Memory B cell (primary cell): Measurements from ENCODE around the gene SEC61A2.

Experiments
- ATAC-seq: fragments of 150-1000 bp; cut with Tn5 transposase; 2 replicates; pipeline ENCODE4 v1.10.0; 2021; ENCODE audit warnings: low read depth, mild to moderate bottlenecking, moderate library complexity
- DNase-seq, 2 donors: peaks; one replicate each; pipeline ENCODE4 v3.0.0; 2022; ENCODE audit warnings: low spot score in 2 of 2
- H3K27ac Mint-ChIP-seq: one replicate; pipeline ENCODE4 v1.8.0; 2022; ENCODE audit warnings: mild to moderate bottlenecking, moderate library complexity, mixed read lengths
- H3K27me3 Mint-ChIP-seq: one replicate; pipeline ENCODE4 v1.8.0; 2022; ENCODE audit warnings: mixed read lengths
- H3K36me3 Mint-ChIP-seq: one replicate; pipeline ENCODE4 v1.8.0; 2022; ENCODE audit warnings: mild to moderate bottlenecking, mixed read lengths
- H3K4me1 Mint-ChIP-seq: one replicate; pipeline ENCODE4 v1.8.0; 2022; ENCODE audit warnings: mixed read lengths
- H3K4me3 Mint-ChIP-seq: one replicate; pipeline ENCODE4 v1.8.0; 2022; ENCODE audit warnings: mild to moderate bottlenecking, moderate library complexity, mixed read lengths
- H3K9me3 Mint-ChIP-seq: one replicate; pipeline ENCODE4 v1.8.0; 2022; ENCODE audit warnings: mixed read lengths

SEC61A2 gene

DNA sequence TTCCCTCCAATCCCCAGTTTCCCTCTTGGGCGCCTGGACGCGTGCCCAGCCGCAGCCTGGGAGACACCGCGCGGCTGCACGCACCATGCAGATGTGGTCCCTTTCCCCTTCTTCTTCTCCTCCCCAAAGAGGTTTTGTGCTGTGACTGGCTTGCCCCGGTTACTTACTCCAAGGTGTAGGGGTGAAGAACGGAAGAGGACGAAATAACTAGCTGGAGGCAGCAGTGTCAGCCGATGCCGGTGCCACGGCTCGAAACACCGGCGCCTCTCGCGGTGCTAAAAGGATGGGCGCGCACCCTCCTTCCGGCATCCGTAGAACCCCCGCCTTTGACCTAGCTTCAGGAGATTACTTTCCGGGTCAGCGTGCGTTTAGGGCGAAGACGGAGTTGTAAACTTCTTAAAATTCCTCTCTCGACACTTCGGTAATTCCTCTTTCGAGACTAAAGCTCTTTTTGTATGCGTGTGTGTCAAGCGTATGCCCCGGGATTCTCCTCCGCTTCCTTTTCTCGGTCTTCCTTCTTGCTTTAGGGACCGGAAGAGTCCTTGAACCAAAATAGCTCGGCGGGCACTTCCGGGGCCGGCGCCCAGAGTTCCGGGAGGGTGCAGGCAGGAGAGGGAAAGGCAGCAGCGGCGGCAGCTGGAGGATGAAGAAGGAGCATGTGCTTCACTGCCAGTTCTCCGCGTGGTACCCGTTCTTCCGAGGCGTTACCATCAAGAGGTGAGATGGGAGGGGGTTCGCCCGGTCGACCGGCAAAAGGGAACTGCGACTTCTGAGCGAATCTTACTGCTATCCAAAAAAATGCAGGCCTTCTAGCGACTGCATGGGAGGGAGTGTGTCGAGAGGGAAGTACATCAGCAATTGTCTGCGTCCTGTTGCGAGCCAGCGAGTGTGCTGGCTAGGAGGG lies 66.4 kb downstream of the SEC61A2 start, which contains the start of the genes CDC123 and NUDT5:
Gene CDC123, plus strand, starts transcription at position 586 of the 904 bp plus-strand sequence. Its CDS starts 58 bp downstream, at position 644.
Gene NUDT5, minus strand, starts transcription at position 289 of the 904 bp plus-strand sequence. CDS start 9,600 bp downstream, outside the sequence.
- H3K4me3 Mint-ChIP-seq = peak within 1 kb of the TSS; percentile 94
- ATAC-seq (peak; percentile 89), DNase-seq (peak; percentile 71 to 80)
- H3K27ac Mint-ChIP-seq = peak within 1 kb of the TSS; percentile 97
- H3K27me3 Mint-ChIP-seq = no peaks in the 10 kb centered on the region
- no peaks in the 10 kb centered on the region for H3K9me3 Mint-ChIP-seq
- peaks cover 11% of the 10 kb centered on the region for H3K36me3 Mint-ChIP-seq
- H3K4me1 Mint-ChIP-seq = peaks cover 28% of the 10 kb centered on the region

- Mint-ChIP-seq H3K4me3 (peak overlapping the region; percentile 94), H3K27ac (peak overlapping the region; percentile 97), H3K9me3 (no peaks in the 10 kb centered on the region), H3K27me3 (no peaks in the 10 kb centered on the region), H3K4me1 (peaks cover 34% of the 10 kb centered on the region), H3K36me3 (peaks cover 19% of the 10 kb centered on the region)
- ATAC-seq (no peak), DNase-seq (no peak)
Measured at GRCh38 chr10:12196531-12197211, 67.2 kb downstream of the SEC61A2 start.

- Mint-ChIP-seq H3K9me3 (no peaks in the 10 kb centered on the region), H3K4me1 (peaks cover 31% of the 10 kb centered on the region), H3K4me3 (peak overlapping the region; percentile 4), H3K27ac (no peak overlapping the region), H3K27me3 (no peaks in the 10 kb centered on the region), H3K36me3 (peaks cover 15% of the 10 kb centered on the region)
- ATAC-seq (no peak), DNase-seq (no peak)
Measured at GRCh38 chr10:12198156-12198555, 68.7 kb downstream of the SEC61A2 start.

DNA sequence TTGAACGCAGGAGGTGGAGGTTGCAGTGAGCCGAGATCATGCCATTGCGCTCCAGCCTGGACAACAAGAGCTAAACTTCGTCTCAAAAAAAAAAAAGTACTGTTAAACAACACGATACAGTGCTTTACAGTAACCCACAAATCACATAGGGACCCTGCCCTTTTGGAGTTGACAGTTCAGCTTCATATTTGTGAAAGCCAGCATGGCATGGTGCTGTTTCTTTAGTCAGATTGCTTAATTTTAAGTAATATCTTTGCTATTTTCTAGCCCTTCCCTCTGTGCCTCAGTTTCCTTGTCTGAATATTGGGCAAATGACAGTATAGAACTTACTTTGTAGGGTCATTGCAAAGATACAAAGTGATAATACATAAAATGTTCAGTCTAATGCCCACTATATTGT lies 71.4 kb downstream of the SEC61A2 start:
- Mint-ChIP-seq H3K9me3 (peaks cover 2% of the 10 kb centered on the region), H3K4me1 (peaks cover 32% of the 10 kb centered on the region), H3K36me3 (peaks cover 23% of the 10 kb centered on the region)

DNA sequence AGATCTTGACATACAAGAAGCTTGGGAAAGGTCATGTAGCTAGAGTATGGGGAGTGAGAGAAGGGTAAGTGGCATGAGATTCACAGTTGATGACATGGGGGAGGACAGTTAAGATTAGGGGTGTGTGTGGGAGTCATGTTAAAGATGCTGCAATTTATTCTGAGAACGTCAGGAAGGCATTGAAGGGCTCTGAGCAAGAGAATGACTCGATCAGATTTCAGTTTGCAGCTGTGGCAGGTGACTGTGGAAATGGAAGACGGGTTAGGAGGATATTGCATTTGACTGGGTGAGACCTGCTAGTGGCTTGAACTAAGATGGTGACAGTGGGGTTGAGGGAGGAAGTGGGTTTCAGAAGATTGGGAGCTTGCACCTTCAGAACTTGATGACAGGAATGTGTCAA lies 72.1 kb downstream of the SEC61A2 start:
- ATAC-seq (no peak), DNase-seq (no peak)
- Mint-ChIP-seq H3K4me3 (no peak overlapping the region), H3K36me3 (peaks cover 25% of the 10 kb centered on the region), H3K4me1 (peaks cover 26% of the 10 kb centered on the region), H3K9me3 (peaks cover 2% of the 10 kb centered on the region), H3K27me3 (no peaks in the 10 kb centered on the region), H3K27ac (peak overlapping the region; percentile 73)

More for the DNA sequence above, 71.4 kb downstream of the SEC61A2 start:
- DNase-seq = no peak
- no peak overlapping the region for H3K4me3 Mint-ChIP-seq
- no peak for ATAC-seq
- H3K27ac Mint-ChIP-seq = peak overlapping the region; percentile 73
- H3K27me3 Mint-ChIP-seq = no peaks in the 10 kb centered on the region

DNA sequence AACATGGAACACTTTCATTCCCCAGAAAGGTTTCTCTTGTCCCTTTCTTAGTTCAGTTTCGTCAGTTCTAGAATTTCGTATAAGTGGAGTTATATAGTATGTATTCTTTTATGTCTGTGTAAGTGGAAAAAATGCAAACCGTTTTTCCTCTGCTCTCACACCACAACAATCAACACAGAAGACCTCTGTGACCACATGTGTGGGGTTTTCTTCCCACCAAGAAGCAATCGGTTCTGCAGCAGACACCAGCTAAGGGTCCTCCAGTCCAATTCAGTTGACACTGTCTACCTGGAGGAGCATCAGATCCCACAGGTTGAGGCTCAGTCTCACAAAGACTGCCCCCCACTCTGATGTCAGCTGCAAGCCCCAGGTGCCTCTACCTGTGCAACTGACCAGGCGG lies 72.7 kb downstream of the SEC61A2 start:
- H3K27ac Mint-ChIP-seq = no peak overlapping the region
- peaks cover 29% of the 10 kb centered on the region for H3K36me3 Mint-ChIP-seq
- ATAC-seq = no peak

GRCh38 chr10:12205082-12205481 lies 75.6 kb downstream of the SEC61A2 start:
- H3K36me3 Mint-ChIP-seq = peaks cover 42% of the 10 kb centered on the region
- no peaks in the 10 kb centered on the region for H3K27me3 Mint-ChIP-seq
- peaks cover 27% of the 10 kb centered on the region for H3K4me1 Mint-ChIP-seq
- no peak overlapping the region for H3K4me3 Mint-ChIP-seq
- peak overlapping the region; percentile 66 for H3K27ac Mint-ChIP-seq
- DNase-seq (no peak), ATAC-seq (no peak)
- peaks cover 2% of the 10 kb centered on the region for H3K9me3 Mint-ChIP-seq

More for the DNA sequence above, 72.7 kb downstream of the SEC61A2 start:
- Mint-ChIP-seq H3K4me3 (no peak overlapping the region), H3K4me1 (peaks cover 24% of the 10 kb centered on the region), H3K9me3 (peaks cover 2% of the 10 kb centered on the region), H3K27me3 (no peaks in the 10 kb centered on the region)
- DNase-seq = no peak

DNA sequence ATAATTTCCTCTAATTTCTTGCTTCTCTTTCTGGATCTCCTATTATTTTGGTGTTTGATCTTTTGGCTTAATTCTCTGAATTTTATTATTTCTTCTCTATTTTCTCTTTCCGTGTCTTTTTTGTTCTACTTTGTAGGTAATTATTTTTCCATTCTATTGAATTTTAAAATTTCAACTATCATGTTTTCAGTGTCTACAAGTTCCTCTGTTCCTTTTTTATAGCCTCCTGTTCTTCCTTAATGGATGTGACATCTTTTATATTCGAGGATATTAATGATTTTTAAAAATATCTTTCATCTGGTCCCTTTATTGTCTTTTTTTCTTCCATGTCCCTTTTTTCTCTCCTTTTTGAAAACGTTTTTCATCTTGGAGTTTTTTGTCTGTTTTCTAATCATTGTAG lies 77.6 kb downstream of the SEC61A2 start:
- H3K27me3 Mint-ChIP-seq = no peaks in the 10 kb centered on the region
- H3K36me3 Mint-ChIP-seq = peaks cover 35% of the 10 kb centered on the region
- no peak overlapping the region for H3K4me3 Mint-ChIP-seq
- DNase-seq = no peak
- peaks cover 2% of the 10 kb centered on the region for H3K9me3 Mint-ChIP-seq
- no peak for ATAC-seq
- H3K27ac Mint-ChIP-seq = no peak overlapping the region
- peaks cover 19% of the 10 kb centered on the region for H3K4me1 Mint-ChIP-seq

DNA sequence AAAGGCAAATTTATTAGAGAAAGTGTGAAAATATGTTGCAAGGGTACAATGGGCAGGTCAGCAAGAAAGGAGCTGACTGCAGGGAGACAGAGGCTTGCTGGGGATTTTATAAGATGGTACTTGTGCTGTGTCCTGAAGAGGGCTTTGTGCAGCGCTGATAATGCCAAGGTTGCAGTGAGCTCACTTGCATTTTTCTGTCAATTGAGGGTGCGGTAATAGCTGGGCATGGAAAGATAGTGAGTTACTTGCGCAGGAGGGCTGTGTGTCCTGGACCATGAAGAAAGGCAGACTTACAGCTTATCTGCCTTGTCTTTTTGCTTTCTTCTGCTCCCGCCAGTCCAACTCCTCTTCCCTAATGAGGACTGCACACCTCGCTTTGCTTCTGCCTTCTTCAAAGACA lies 79.0 kb downstream of the SEC61A2 start:
- peaks cover 37% of the 10 kb centered on the region for H3K36me3 Mint-ChIP-seq
- DNase-seq (no peak), ATAC-seq (no peak)
- H3K4me1 Mint-ChIP-seq = peaks cover 15% of the 10 kb centered on the region
- H3K27ac Mint-ChIP-seq = peak overlapping the region; percentile 35
- no peaks in the 10 kb centered on the region for H3K27me3 Mint-ChIP-seq
- H3K9me3 Mint-ChIP-seq = peaks cover 2% of the 10 kb centered on the region
- no peak overlapping the region for H3K4me3 Mint-ChIP-seq

- DNase-seq = no peak
- no peaks in the 10 kb centered on the region for H3K9me3 Mint-ChIP-seq
- H3K4me3 Mint-ChIP-seq = no peak overlapping the region
- peaks cover 33% of the 10 kb centered on the region for H3K36me3 Mint-ChIP-seq
- peaks cover 17% of the 10 kb centered on the region for H3K4me1 Mint-ChIP-seq
- H3K27me3 Mint-ChIP-seq = no peaks in the 10 kb centered on the region
- H3K27ac Mint-ChIP-seq = peak overlapping the region; percentile 68
- ATAC-seq = no peak
Measured at GRCh38 chr10:12212454-12212853, 83.0 kb downstream of the SEC61A2 start.

DNA sequence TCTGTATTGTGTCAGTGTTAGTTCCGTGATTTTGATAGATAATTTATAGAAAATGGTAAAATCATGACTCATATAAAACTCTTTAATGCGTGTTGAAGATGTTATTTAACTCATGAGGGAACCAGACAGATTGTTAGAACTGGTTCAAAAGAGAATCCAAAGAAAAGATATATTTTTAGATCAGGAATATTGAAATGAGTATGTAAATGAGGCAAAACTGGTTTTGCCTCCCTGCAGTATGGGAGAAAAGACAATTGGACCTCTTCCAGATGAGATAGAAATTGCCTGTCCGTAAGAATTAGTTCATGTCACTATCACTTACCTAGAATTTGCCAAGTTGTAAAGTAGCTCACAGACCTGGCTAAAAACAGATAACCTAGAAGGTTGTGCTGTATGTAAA lies 84.1 kb downstream of the SEC61A2 start:
- DNase-seq (no peak), ATAC-seq (no peak)
- H3K27me3 Mint-ChIP-seq = no peaks in the 10 kb centered on the region
- peaks cover 28% of the 10 kb centered on the region for H3K36me3 Mint-ChIP-seq
- peaks cover 11% of the 10 kb centered on the region for H3K4me1 Mint-ChIP-seq
- no peaks in the 10 kb centered on the region for H3K9me3 Mint-ChIP-seq
- H3K4me3 Mint-ChIP-seq = no peak overlapping the region
- no peak overlapping the region for H3K27ac Mint-ChIP-seq

GRCh38 chr10:12214093-12214492 lies 84.6 kb downstream of the SEC61A2 start:
- no peak overlapping the region for H3K4me3 Mint-ChIP-seq
- peaks cover 27% of the 10 kb centered on the region for H3K36me3 Mint-ChIP-seq
- DNase-seq (no peak), ATAC-seq (no peak)
- H3K27ac Mint-ChIP-seq = peak overlapping the region; percentile 96
- H3K9me3 Mint-ChIP-seq = no peaks in the 10 kb centered on the region
- peaks cover 6% of the 10 kb centered on the region for H3K4me1 Mint-ChIP-seq
- H3K27me3 Mint-ChIP-seq = no peaks in the 10 kb centered on the region

DNA sequence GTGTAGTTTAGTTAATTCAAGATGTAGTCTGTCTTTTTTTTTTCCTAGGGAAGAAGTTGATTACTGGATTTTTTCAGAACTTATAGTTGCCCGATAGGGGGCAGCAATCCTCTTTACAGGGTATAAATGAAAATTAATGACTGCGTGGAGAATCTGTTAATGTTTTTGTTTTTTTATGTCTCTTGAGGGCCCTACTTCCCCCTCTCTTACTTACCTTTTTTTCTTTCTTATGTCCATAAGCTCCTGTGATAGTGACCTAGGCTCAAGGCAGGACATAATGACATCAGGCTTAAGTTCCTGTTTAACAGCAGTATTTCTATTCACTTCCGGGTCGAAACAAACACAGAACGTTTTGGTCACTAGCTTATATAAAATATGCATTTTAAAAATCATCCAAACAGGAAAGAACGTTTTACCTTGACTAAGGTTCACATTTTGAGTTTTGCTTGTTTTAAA lies 85.3 kb downstream of the SEC61A2 start:
- peak; percentile 74 for ATAC-seq
- Mint-ChIP-seq H3K27ac (peak overlapping the region; percentile 96), H3K9me3 (no peaks in the 10 kb centered on the region), H3K36me3 (peaks cover 28% of the 10 kb centered on the region), H3K27me3 (no peaks in the 10 kb centered on the region), H3K4me1 (peaks cover 5% of the 10 kb centered on the region), H3K4me3 (peak overlapping the region; percentile 71)
- DNase-seq = peak; percentile 48 to 59
